ENCODE results near the gene ZNRF3.

Gene ZNRF3

DNA sequence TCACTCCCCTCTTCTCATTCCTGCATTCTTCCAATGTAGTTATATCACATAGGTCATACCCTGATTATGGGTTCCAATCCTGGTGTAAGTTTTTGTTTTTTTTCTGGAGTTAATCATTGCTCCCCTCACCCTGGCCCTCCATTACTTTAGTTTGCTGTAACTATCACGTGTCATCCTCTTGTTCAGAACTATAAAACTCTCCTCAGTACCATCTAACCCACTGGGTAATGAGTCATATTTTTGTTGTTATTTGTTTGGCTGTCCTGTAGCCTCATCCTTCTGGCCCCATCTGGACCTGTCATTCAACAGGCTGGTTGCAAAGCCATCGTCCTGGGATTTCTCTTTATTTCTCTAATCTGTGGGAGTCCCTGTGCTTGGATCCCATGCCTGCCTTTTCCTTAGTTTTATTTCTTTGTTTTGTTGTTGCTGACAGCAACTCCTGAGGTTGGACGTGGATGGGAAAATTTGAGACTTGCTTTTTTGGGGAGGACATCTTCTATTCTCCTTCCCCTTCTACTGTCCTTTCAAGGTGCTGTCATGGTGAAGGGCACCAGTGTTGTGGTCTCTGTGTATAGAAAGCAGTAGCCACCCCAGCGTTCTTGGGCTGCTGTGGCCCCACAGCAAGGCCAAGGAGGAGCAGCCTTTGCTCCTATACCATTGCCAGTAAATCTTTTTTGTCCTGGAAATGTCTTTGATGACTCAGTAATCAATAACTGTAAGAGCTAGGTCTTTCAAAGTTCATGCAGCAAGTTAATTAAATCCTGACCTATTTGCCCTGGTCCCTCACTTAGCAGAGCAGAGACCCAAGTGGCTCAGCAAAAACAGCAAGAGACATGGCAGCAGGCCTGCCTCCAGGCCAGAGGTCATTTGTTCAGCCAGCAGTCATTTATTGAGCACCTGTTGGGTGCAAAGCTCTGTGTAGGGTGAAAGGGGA, 95.8 kb downstream of the ZNRF3 start:
- TF ChIP-seq, protein P1, sequence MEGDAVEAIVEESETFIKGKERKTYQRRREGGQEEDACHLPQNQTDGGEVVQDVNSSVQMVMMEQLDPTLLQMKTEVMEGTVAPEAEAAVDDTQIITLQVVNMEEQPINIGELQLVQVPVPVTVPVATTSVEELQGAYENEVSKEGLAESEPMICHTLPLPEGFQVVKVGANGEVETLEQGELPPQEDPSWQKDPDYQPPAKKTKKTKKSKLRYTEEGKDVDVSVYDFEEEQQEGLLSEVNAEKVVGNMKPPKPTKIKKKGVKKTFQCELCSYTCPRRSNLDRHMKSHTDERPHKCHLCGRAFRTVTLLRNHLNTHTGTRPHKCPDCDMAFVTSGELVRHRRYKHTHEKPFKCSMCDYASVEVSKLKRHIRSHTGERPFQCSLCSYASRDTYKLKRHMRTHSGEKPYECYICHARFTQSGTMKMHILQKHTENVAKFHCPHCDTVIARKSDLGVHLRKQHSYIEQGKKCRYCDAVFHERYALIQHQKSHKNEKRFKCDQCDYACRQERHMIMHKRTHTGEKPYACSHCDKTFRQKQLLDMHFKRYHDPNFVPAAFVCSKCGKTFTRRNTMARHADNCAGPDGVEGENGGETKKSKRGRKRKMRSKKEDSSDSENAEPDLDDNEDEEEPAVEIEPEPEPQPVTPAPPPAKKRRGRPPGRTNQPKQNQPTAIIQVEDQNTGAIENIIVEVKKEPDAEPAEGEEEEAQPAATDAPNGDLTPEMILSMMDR (IDR thresholded peaks at IDR 0.05; ENCODE audit: low read depth, low read length), result no peak
- no peak overlapping the region for H3K4me3 ChIP-seq (ENCODE audit: low read depth, low read length)

- TF ChIP-seq, protein P1 (IDR thresholded peaks at IDR 0.05; ENCODE audit: low read depth, low read length), result no peak
- H3K4me3 ChIP-seq (ENCODE audit: low read depth, low read length), result no peak overlapping the region
Observed at GRCh38 chr22:28980326-28980725, 97.0 kb downstream of the ZNRF3 start.

- TF ChIP-seq, protein P1 (IDR thresholded peaks at IDR 0.05; ENCODE audit: low read depth, low read length), result no peak
- no peak overlapping the region for H3K4me3 ChIP-seq (ENCODE audit: low read depth, low read length)
Observed at GRCh38 chr22:28981818-28982499, 98.6 kb downstream of the ZNRF3 start.

GRCh38 chr22:28983190-28983589, 99.8 kb downstream of the ZNRF3 start:
- TF ChIP-seq, protein P1 (IDR thresholded peaks at IDR 0.05; ENCODE audit: low read depth, low read length), result no peak
- H3K4me3 ChIP-seq (ENCODE audit: low read depth, low read length), result no peak overlapping the region

- H3K4me3 ChIP-seq (ENCODE audit: low read depth, low read length), result no peak overlapping the region
- TF ChIP-seq, protein P1 (IDR thresholded peaks at IDR 0.05; ENCODE audit: low read depth, low read length), result no peak
Observed at GRCh38 chr22:28983788-28984441, 100.5 kb downstream of the ZNRF3 start.

- TF ChIP-seq, protein P1 (IDR thresholded peaks at IDR 0.05; ENCODE audit: low read depth, low read length), result no peak
Observed at GRCh38 chr22:28984482-28985158, 101.2 kb downstream of the ZNRF3 start.

More at GRCh38 chr22:28984482-28985158, 101.2 kb downstream of the ZNRF3 start:
- no peak overlapping the region for H3K4me3 ChIP-seq (ENCODE audit: low read depth, low read length)
